Body of pancreas (tissue), 4 donors: ENCODE data around the gene RASGRP3.

Experiments
- CTCF ChIP-seq, 7 experiments: fragments of 450-650 bp in 4 of 7; fragments of 200-600 bp in 3 of 7; sonication (generic) in 3 of 7; IDR thresholded peaks; one replicate each; pipeline ENCODE4 v1.5.1; 2016 to 2019; ENCODE audit warnings: antibody characterized with exemption in 7 of 7
- POLR2A ChIP-seq, 3 donors: fragments of 450-650 bp; IDR thresholded peaks; one replicate each; pipeline ENCODE4 v1.6.1; 2016; ENCODE audit warnings: antibody characterized with exemption in 3 of 3, mild to moderate bottlenecking in 2 of 3

- TF ChIP-seq CTCF (IDR thresholded peaks at IDR 0.05), result no peak
- TF ChIP-seq POLR2A (IDR thresholded peaks at IDR 0.05), result no peak
These were observed 39.2 kb upstream of the RASGRP3 start for GRCh38 chr2:33437297-33437696.
